HepG2 (cell line): ENCODE measurements around the gene TATDN2. TPM values are rescaled to one million over a fixed set of nuclear protein-coding genes. Genes with fewer than 3 reads are reported as not detected.
A peak's percentile ranks its signal among the peaks of the same experiment; 100 is the strongest.

ENCODE experiments used
- ATAC-seq: fragments of 200-7000 bp; cut with Tn5 transposase; 3 replicates; pipeline ENCODE4 v1.9.1; 2020; ENCODE audit warnings: mild to moderate bottlenecking, moderate library complexity
- BruUV-seq: library from RNA; stranded (reverse); fragments of 400-500 nt; replicated peaks from 2 replicates; lab custom pipeline; 2021; lab: Mats Ljungman, UMichigan
- CTCF ChIA-PET: fragments of 300-600 bp; formaldehyde crosslinking; extraction: SDS; loops from one replicate; lab custom pipeline; 2021; ENCODE audit warnings: low total read pairs, inconsistent platforms, low intra/inter-chr PET ratio; lab: Yijun Ruan, JAX
- POLR2A ChIA-PET: fragments of 350-600 bp; sonication (Branson Sonifier 250); formaldehyde crosslinking; loops from one replicate; lab custom pipeline; 2020; ENCODE audit warnings: antibody characterized with exemption, inconsistent platforms; lab: Yijun Ruan, JAX
- DNase-seq: peaks from one replicate; pipeline ENCODE4 v3.0.0-alpha.2; 2015; ENCODE audit warnings: low spot score
- FAIRE-seq: peaks from 3 replicates; lab custom pipeline; 2011; peaks lifted over from hg19 to GRCh38; lab: Jason Lieb, UNC
- H2AFZ ChIP-seq: one replicate; pipeline ENCODE4 v1.6.1; 2011; ENCODE audit warnings: low read length, inconsistent platforms
- H3K27ac ChIP-seq: fragments of 300-600 bp; 3 replicates; pipeline ENCODE4 v1.8.0; 2011; ENCODE audit warnings: mixed run types, mild to moderate bottlenecking, mixed read lengths, low read length, inconsistent platforms; ENCODE audit not compliant: insufficient read depth; ENCODE audit errors: extremely low read length
- H3K27me3 ChIP-seq, 2 experiments: fragments of 200-600 bp in 1 of 2; 2 replicates in 1 of 2; 3 replicates in 1 of 2; pipeline versions ENCODE4 v1.6.0 to v1.8.0; 2011; ENCODE audit warnings: low read length in 2 of 2, mild to moderate bottlenecking in 2 of 2, moderate library complexity in 2 of 2, inconsistent platforms in 1 of 2; ENCODE audit not compliant: insufficient read depth in 2 of 2, control insufficient read depth in 1 of 2
- H3K36me3 ChIP-seq, 2 experiments: fragments of 200-600 bp in 1 of 2; replicated peaks in 1 of 2; 2 replicates in 1 of 2; 3 replicates in 1 of 2; pipeline versions ENCODE4 v1.5.1 to v1.8.0; 2011; ENCODE audit warnings: low read length in 2 of 2, inconsistent platforms in 1 of 2; ENCODE audit not compliant: insufficient read depth in 2 of 2, control insufficient read depth in 1 of 2
- H3K4me1 ChIP-seq: 2 replicates; pipeline ENCODE4 v1.5.1; 2012; ENCODE audit warnings: low read length, inconsistent platforms; ENCODE audit not compliant: insufficient read depth
- H3K4me2 ChIP-seq: 2 replicates; pipeline ENCODE4 v1.6.0; 2011; ENCODE audit warnings: low read depth, low read length, inconsistent platforms
- H3K4me3 ChIP-seq, 3 experiments: fragments of 200-600 bp in 1 of 3; sonication (generic), shearing (Covaris generic) in 1 of 3; replicated peaks in 1 of 3; 2 replicates each; pipeline ENCODE4 v1.5.1; 2011 to 2016; ENCODE audit warnings: low read length in 3 of 3, inconsistent platforms in 2 of 3, low read depth in 2 of 3, mild to moderate bottlenecking in 2 of 3, control low read depth in 1 of 3, mixed read lengths in 1 of 3; ENCODE audit not compliant: insufficient read depth in 1 of 3
- H3K79me2 ChIP-seq: one replicate; pipeline ENCODE4 v1.6.1; 2011; ENCODE audit warnings: low read length, inconsistent platforms; ENCODE audit not compliant: insufficient read depth
- H3K9ac ChIP-seq: 2 replicates; pipeline ENCODE4 v1.6.0; 2011; ENCODE audit warnings: mild to moderate bottlenecking, low read depth, low read length, inconsistent platforms; ENCODE audit not compliant: insufficient read depth
- H3K9me3 ChIP-seq: 2 replicates; pipeline ENCODE4 v1.5.1; 2012; ENCODE audit warnings: mild to moderate bottlenecking, low read length
- H4K20me1 ChIP-seq: 2 replicates; pipeline ENCODE4 v1.6.0; 2011; ENCODE audit warnings: inconsistent platforms, mild to moderate bottlenecking, low read length, moderate library complexity; ENCODE audit not compliant: insufficient read depth
- HINFP ChIP-seq: sonication (generic); formaldehyde crosslinking; IDR thresholded peaks from 2 replicates; pipeline ENCODE4 v1.4.0; 2020; ENCODE audit warnings: low read depth, mild to moderate bottlenecking, missing genetic modification reagents
- MED1 ChIP-seq: sonication (generic); formaldehyde crosslinking; IDR thresholded peaks from 2 replicates; pipeline ENCODE4 v1.4.0; 2020; ENCODE audit warnings: missing genetic modification reagents
- POLR2G ChIP-seq: fragments of 200-400 bp; formaldehyde crosslinking; IDR thresholded peaks from 2 replicates; pipeline ENCODE4 v1.6.1; 2018; ENCODE audit warnings: mild to moderate bottlenecking, low read depth, low read length, moderate library complexity
- STAG1 ChIP-seq: sonication (generic); formaldehyde crosslinking; IDR thresholded peaks from 2 replicates; pipeline ENCODE4 v1.4.0; 2020; ENCODE audit warnings: missing genetic modification reagents
- XRCC5 ChIP-seq: fragments of 200-400 bp; formaldehyde crosslinking; optimal IDR thresholded peaks from 2 replicates; pipeline ENCODE3; 2017; ENCODE audit warnings: mild to moderate bottlenecking, low read length
- ZBTB38 ChIP-seq: sonication (generic); formaldehyde crosslinking; IDR thresholded peaks from 2 replicates; pipeline ENCODE4 v1.5.1; 2020; ENCODE audit warnings: mild to moderate bottlenecking, missing genetic modification reagents
- ZNF260 ChIP-seq: sonication (generic); formaldehyde crosslinking; IDR thresholded peaks from 2 replicates; pipeline ENCODE4 v1.4.0; 2020; ENCODE audit warnings: missing genetic modification reagents, low read depth, mild to moderate bottlenecking, borderline replicate concordance
- ZNF383 ChIP-seq: sonication (generic); formaldehyde crosslinking; IDR thresholded peaks from 2 replicates; pipeline ENCODE4 v1.4.0; 2020; ENCODE audit warnings: missing genetic modification reagents, mild to moderate bottlenecking, borderline replicate concordance
- ZNF879 ChIP-seq: sonication (generic); formaldehyde crosslinking; IDR thresholded peaks from 2 replicates; pipeline ENCODE4 v1.8.1; 2023; ENCODE audit warnings: missing genetic modification reagents
- WGBS: methylation state at CpG from one replicate; pipeline ENCODE4 v1.1.6; 2017; ENCODE audit warnings: low lambda C conversion rate; 5-methylcytosine and 5-hydroxymethylcytosine counted together
- in situ Hi-C: cut with HindIII; loops from 2 replicates; pipeline ENCODE4 v1.10.0; 2017; ENCODE audit warnings: low pct_unique_long_range_greater_than_20kb; ENCODE audit not compliant: extremely low pct_ligation_motif_present
- intact Hi-C: fragments of 100-400 bp; cut with micrococcal nuclease; formaldehyde crosslinking; loops from one replicate; pipeline ENCODE4 v1.10.0; 2022; ENCODE audit not compliant: unreplicated experiment
- polyA plus RNA-seq, 8 experiments: library from polyadenylated mRNA; depleted of rRNA in 3 of 8; stranded (reverse) in 7 of 8; unstranded in 1 of 8; fragments of >200 nt; fragmentation: Illumina TruSeq in 4 of 8; extraction: Trizol in 4 of 8; gene quantifications; 2 replicates each; pipeline versions ENCODE4 v1.2.1 to v1.2.3, GENCODE V29; 2011 to 2016; ENCODE audit warnings: low read depth in 4 of 8, missing spikeins in 1 of 8, mixed read lengths in 1 of 8; ENCODE audit not compliant: insufficient read depth in 1 of 8
- total RNA-seq, 5 experiments: library from RNA; depleted of rRNA; stranded (reverse); fragments of >200 nt; fragmentation: Illumina TruSeq; extraction: Trizol; gene quantifications; 2 replicates each; pipeline ENCODE4 v1.2.3, GENCODE V29; 2016; ENCODE audit warnings: low read depth in 1 of 5
- TF ChIP-seq, protein P1 (sequence below): sonication (generic); formaldehyde crosslinking; IDR thresholded peaks from 2 replicates; pipeline ENCODE4 v1.4.0; 2020; ENCODE audit warnings: missing genetic modification reagents
- TF ChIP-seq, protein P2 (sequence below): sonication (generic); formaldehyde crosslinking; IDR thresholded peaks from 2 replicates; pipeline ENCODE4 v1.5.0; 2020; ENCODE audit warnings: mild to moderate bottlenecking, missing genetic modification reagents, moderate library complexity

The TATDN2 gene
- total and polyA plus RNA-seq, 2 of the 13 experiments (the other 11 are each of a cell fraction or from before 2014, with no cell fraction given) = 12.1 to 21.9 TPM

- TF ChIP-seq HINFP = no peak
- no peak for TF ChIP-seq ZNF879 (CRISPR knock-in tag)
Observed at GRCh38 chr3:10262027-10262426, 13.8 kb downstream of the TATDN2 start (continued).

DNA sequence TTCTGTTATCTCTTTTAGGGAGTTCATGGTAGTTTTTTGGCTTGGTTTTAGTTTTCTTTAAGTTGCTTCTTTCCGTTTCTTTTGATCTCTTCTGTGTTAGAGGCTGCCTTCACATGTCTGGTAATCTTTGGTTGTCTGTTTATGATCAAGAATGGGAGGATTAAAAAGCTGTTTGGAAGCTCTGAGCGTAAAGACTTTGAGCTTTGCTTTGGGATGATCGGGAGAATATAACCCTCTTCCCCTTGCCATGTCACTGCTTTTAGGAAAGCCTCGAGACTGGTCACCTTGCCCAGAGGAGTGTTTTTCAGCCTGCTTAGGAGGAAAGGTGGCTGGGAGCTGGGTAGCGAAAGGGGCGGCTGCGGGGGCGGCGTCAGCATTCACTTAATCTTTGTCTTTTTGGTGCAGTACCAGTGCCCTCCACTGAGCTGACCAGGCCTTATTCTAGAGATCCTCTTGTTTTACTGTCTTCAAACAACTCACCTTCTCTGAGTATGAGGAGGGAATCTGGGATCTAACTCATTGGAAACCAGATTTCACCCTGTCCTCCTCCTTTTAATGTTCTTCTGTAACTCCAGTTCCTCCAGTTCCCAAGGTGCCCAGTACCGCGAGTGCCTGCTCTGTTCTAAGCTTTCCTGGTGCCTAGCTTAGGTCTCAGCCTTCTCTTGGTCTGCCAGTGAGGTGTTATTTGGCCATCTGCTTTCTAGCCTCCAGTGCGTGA is 15.5 kb downstream of the TATDN2 start:
- peaks cover 88% of the 10 kb centered on the region for H3K79me2 ChIP-seq
- TF ChIP-seq, protein P1, sequence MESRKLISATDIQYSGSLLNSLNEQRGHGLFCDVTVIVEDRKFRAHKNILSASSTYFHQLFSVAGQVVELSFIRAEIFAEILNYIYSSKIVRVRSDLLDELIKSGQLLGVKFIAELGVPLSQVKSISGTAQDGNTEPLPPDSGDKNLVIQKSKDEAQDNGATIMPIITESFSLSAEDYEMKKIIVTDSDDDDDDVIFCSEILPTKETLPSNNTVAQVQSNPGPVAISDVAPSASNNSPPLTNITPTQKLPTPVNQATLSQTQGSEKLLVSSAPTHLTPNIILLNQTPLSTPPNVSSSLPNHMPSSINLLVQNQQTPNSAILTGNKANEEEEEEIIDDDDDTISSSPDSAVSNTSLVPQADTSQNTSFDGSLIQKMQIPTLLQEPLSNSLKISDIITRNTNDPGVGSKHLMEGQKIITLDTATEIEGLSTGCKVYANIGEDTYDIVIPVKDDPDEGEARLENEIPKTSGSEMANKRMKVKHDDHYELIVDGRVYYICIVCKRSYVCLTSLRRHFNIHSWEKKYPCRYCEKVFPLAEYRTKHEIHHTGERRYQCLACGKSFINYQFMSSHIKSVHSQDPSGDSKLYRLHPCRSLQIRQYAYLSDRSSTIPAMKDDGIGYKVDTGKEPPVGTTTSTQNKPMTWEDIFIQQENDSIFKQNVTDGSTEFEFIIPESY (CRISPR knock-in tag) = peak; percentile 84
- TF ChIP-seq MED1 (CRISPR knock-in tag) = no peak
- TF ChIP-seq POLR2G = no peak
- no peak for TF ChIP-seq ZNF383 (CRISPR knock-in tag)
- peak; percentile 41 for TF ChIP-seq XRCC5
- TF ChIP-seq ZNF260 (CRISPR knock-in tag) = no peak
- TF ChIP-seq, protein P2, sequence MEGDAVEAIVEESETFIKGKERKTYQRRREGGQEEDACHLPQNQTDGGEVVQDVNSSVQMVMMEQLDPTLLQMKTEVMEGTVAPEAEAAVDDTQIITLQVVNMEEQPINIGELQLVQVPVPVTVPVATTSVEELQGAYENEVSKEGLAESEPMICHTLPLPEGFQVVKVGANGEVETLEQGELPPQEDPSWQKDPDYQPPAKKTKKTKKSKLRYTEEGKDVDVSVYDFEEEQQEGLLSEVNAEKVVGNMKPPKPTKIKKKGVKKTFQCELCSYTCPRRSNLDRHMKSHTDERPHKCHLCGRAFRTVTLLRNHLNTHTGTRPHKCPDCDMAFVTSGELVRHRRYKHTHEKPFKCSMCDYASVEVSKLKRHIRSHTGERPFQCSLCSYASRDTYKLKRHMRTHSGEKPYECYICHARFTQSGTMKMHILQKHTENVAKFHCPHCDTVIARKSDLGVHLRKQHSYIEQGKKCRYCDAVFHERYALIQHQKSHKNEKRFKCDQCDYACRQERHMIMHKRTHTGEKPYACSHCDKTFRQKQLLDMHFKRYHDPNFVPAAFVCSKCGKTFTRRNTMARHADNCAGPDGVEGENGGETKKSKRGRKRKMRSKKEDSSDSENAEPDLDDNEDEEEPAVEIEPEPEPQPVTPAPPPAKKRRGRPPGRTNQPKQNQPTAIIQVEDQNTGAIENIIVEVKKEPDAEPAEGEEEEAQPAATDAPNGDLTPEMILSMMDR (CRISPR knock-in tag) = peak; percentile 28
- 0 out of 2 replicates have a peak, but pooled peaks have one; percentile 11 for TF ChIP-seq STAG1 (CRISPR knock-in tag)
- TF ChIP-seq ZBTB38 (CRISPR knock-in tag) = peak; percentile 61; the same call in 1 of the 2 replicates
- TF ChIP-seq, all 625 proteins: peak for 5
- CTCF ChIA-PET = no interaction called here
- no peak overlapping the region for H2AFZ ChIP-seq
- no peak overlapping the region for H3K4me3 ChIP-seq
- no TSS peak for BruUV-seq
- DNase-seq (no peak), FAIRE-seq (peak; percentile 75), ATAC-seq (peak; percentile 96)
- H3K4me1 ChIP-seq = peaks cover 25% of the 10 kb centered on the region
- peak overlapping the region; percentile 14 for H3K27ac ChIP-seq
- 82% methylated on average over 11 of the region's 12 CpGs for WGBS
- no peaks in the 10 kb centered on the region for H3K27me3 ChIP-seq
- intact Hi-C loops (no loop called here), in situ Hi-C loops (no loop called here)
- POLR2A ChIA-PET = interaction anchor here (0.5 to 2.9 kb wide), 5 partner anchors 14 to 598 kb away, joined by 3 to 16 read pairs (median 4); partner anchors contain the start of genes ARPC4 and TATDN2
- H3K9me3 ChIP-seq = no peaks in the 10 kb centered on the region
- no peak overlapping the region for H3K4me2 ChIP-seq
- peak overlapping the region; percentile 29; the same call in 1 of the 2 replicates for H3K9ac ChIP-seq
- H4K20me1 ChIP-seq = peaks cover 20% of the 10 kb centered on the region
- peaks cover 25 to 84% of the 10 kb centered on the region in 2 experiments for H3K36me3 ChIP-seq
